Adrenal gland (tissue), 12 donors: ENCODE measurements around the gene TP53TG5. TPM values are rescaled to one million over a fixed set of nuclear protein-coding genes. Genes with fewer than 3 reads are reported as not detected.

Source experiments
- DNase-seq, 7 donors: peaks; one replicate each; pipeline ENCODE4 v3.0.0-alpha.2; 2019 to 2020
- H3K27ac ChIP-seq, 5 donors: fragments of 200-600 bp; sonication (generic) in 4 of 5; 1 replicate in 3 of 5; 2 replicates in 2 of 5; pipeline versions ENCODE4 v1.5.1 to v1.8.0; 2016 to 2020; ENCODE audit warnings: mild to moderate bottlenecking in 1 of 5
- H3K27me3 ChIP-seq: fragments of 200-600 bp; 2 replicates; pipeline ENCODE4 v1.8.0; 2021
- H3K36me3 ChIP-seq, 2 donors: fragments of 200-600 bp; replicated peaks in 1 of 2; 1 replicate in 1 of 2; 2 replicates in 1 of 2; pipeline versions ENCODE4 v1.5.1 to v1.8.0; 2018 to 2022
- H3K4me1 ChIP-seq, 2 donors: fragments of 200-600 bp; replicated peaks in 1 of 2; 1 replicate in 1 of 2; 2 replicates in 1 of 2; pipeline versions ENCODE4 v1.5.1 to v1.8.0; 2018 to 2021
- H3K4me3 ChIP-seq, 4 donors: fragments of 200-600 bp; sonication (generic) in 3 of 4; one replicate each; pipeline ENCODE4 v1.5.1; 2016 to 2018
- H3K9me3 ChIP-seq, 3 donors: fragments of 200-600 bp; sonication (generic) in 1 of 3; replicated peaks in 1 of 3; 1 replicate in 2 of 3; 2 replicates in 1 of 3; pipeline versions ENCODE4 v1.5.1 to v1.8.0; 2016 to 2021
- CTCF ChIP-seq, 6 experiments: fragments of 450-650 bp in 4 of 6; fragments of 200-600 bp in 2 of 6; sonication (generic) in 1 of 6; IDR thresholded peaks; 1 replicate in 5 of 6; 2 replicates in 1 of 6; pipeline versions ENCODE4 v1.5.1 to v1.8.0; 2016 to 2021; ENCODE audit warnings: antibody characterized with exemption in 6 of 6, mild to moderate bottlenecking in 2 of 6, moderate library complexity in 1 of 6
- POLR2A ChIP-seq, 2 donors: fragments of 450-650 bp; IDR thresholded peaks; one replicate each; pipeline ENCODE4 v1.6.1; 2017; ENCODE audit warnings: antibody characterized with exemption in 2 of 2, mild to moderate bottlenecking in 2 of 2, moderate library complexity in 1 of 2
- WGBS, 4 donors: extraction: QIAGEN DNeasy Blood & Tissue Kit in 2 of 4; methylation state at CpG; one replicate each; pipeline versions ENCODE4 v1.1.5 to v1.1.7; 2013 to 2017; 5-methylcytosine and 5-hydroxymethylcytosine counted together
- intact Hi-C, 2 donors: fragments of 100-400 bp; cut with DNase I; formaldehyde crosslinking; loops; one replicate each; pipeline versions ENCODE4 v1.14.1 to v1.15.0; 2022 to 2023
- polyA plus RNA-seq, 3 donors: library from polyadenylated mRNA; stranded (reverse); fragments of 200-250 nt in 2 of 3; fragments of 350-450 nt in 1 of 3; fragmentation: Illumina TruSeq in 1 of 3; extraction: RNeasy Lipid Tissue Mini Kit (QIAGEN cat#74804) in 1 of 3; gene quantifications; one replicate each; pipeline ENCODE4 v1.2.3, GENCODE V29; 2013 to 2014
- total RNA-seq, 9 donors: library from RNA; depleted of rRNA in 4 of 9; stranded (reverse); fragments of >200 nt in 4 of 9; fragments of 120-200 nt in 1 of 9; fragmentation: NEBNext Ultra II Directional in 1 of 9; extraction: Animal tissue kit (Norgen Biotek cat#: 25700) in 1 of 9; gene quantifications; one replicate each; pipeline versions ENCODE4 v1.1.0 to v1.2.4, GENCODE V29; 2013 to 2023
- donor health status: healthy with polysubstance abuse.
- donor health status: Bipolar disorder and iron deficiency.
- donor health status: DM: yes; HTN: yes; CAD: no.
- donor health status: DM: no; HTN: no; CAD: no.
- donor health status: DM: no; HTN: no; CAD: no.
- donor health status: DM: yes; HTN: yes; CAD: no.

The TP53TG5 gene
- total and polyA plus RNA-seq, 12 donors = 0.24 to 0.78 (median 0.49) TPM; not detected in 8

GRCh38 chr20:45425561-45425960, 47.4 kb upstream of the TP53TG5 start:
- no peaks in the 10 kb centered on the region for H3K4me1 ChIP-seq
- H3K27me3 ChIP-seq = no peaks in the 10 kb centered on the region
- H3K36me3 ChIP-seq = peaks cover 0 to 47% of the 10 kb centered on the region in 2 donors
- H3K27ac ChIP-seq = no peak overlapping the region
- no peak overlapping the region for H3K4me3 ChIP-seq
- TF ChIP-seq CTCF (IDR thresholded peaks at IDR 0.05) = no peak
- TF ChIP-seq POLR2A (IDR thresholded peaks at IDR 0.05) = no peak
- no peak for DNase-seq
- no peaks in the 10 kb centered on the region for H3K9me3 ChIP-seq
- WGBS, 4 donors = 95 to 97% (median 96%) methylated on average over 16 to 17 of the region's 17 CpGs
- intact Hi-C loops = no loop called here

GRCh38 chr20:45423700-45424099, 45.6 kb upstream of the TP53TG5 start:
- TF ChIP-seq CTCF (IDR thresholded peaks at IDR 0.05) = no peak
- TF ChIP-seq POLR2A (IDR thresholded peaks at IDR 0.05) = no peak
- peaks cover 0 to 64% of the 10 kb centered on the region in 2 donors for H3K36me3 ChIP-seq
- intact Hi-C loops = no loop called here
- no peak for DNase-seq
- no peak overlapping the region for H3K27ac ChIP-seq
- no peak overlapping the region for H3K4me3 ChIP-seq
- H3K27me3 ChIP-seq = no peaks in the 10 kb centered on the region
- 91 to 97% (median 93%) methylated on average over 2 of the region's 2 CpGs for WGBS, 4 donors
- peaks cover 0 to 12% of the 10 kb centered on the region in 2 donors for H3K4me1 ChIP-seq
- no peaks in the 10 kb centered on the region for H3K9me3 ChIP-seq

- no peaks in the 10 kb centered on the region for H3K9me3 ChIP-seq
- no peak overlapping the region for H3K4me3 ChIP-seq
- DNase-seq = no peak
- H3K36me3 ChIP-seq = peaks cover 0 to 55% of the 10 kb centered on the region in 2 donors
- H3K27ac ChIP-seq = peak overlapping the region in 2 of 5 donors; percentile 83 to 93
- no peaks in the 10 kb centered on the region for H3K27me3 ChIP-seq
- H3K4me1 ChIP-seq = peaks cover 6 to 32% of the 10 kb centered on the region in 2 donors
- TF ChIP-seq POLR2A (IDR thresholded peaks at IDR 0.05) = no peak
- TF ChIP-seq CTCF (IDR thresholded peaks at IDR 0.05) = no peak
- intact Hi-C loops = no loop called here
- WGBS, 4 donors = 94 to 96% (median 95%) methylated on average over 8 of the region's 8 CpGs
Measured at GRCh38 chr20:45420125-45420524, 42.0 kb upstream of the TP53TG5 start.

- DNase-seq = peak; percentile 71 to 94 (median 90)
- H3K27me3 ChIP-seq = no peaks in the 10 kb centered on the region
- peaks cover 6 to 33% of the 10 kb centered on the region in 2 donors for H3K4me1 ChIP-seq
- no peak overlapping the region for H3K4me3 ChIP-seq
- TF ChIP-seq POLR2A (IDR thresholded peaks at IDR 0.05) = peak in 1 of 2 donors; percentile 61
- no peak for TF ChIP-seq CTCF (IDR thresholded peaks at IDR 0.05)
- H3K36me3 ChIP-seq = peaks cover 0 to 50% of the 10 kb centered on the region in 2 donors
- peak overlapping the region; percentile 17 to 93 (median 77) for H3K27ac ChIP-seq
- H3K9me3 ChIP-seq = no peaks in the 10 kb centered on the region
- intact Hi-C loops = no loop called here
- 66 to 71% (median 69%) methylated on average over 13 to 17 of the region's 17 CpGs for WGBS, 4 donors
Measured at GRCh38 chr20:45419188-45420091, 41.3 kb upstream of the TP53TG5 start.
